WTC11 (cell line): ENCODE data around the gene ANO9. TPM values are rescaled to one million over a fixed set of nuclear protein-coding genes. Genes with fewer than 3 reads are reported as not detected.

ENCODE experiments used
- ATAC-seq: fragments of 200-7000 bp; cut with Tn5 transposase; 2 replicates; pipeline ENCODE4 v1.10.0; 2021; ENCODE audit warnings: mild to moderate bottlenecking, moderate library complexity
- CTCF ChIA-PET: fragments of 300-600 bp; sonication (Branson Sonifier 250); formaldehyde crosslinking; loops from one replicate; lab custom pipeline; 2021; ENCODE audit warnings: antibody characterized with exemption; lab: Charles Lee
- POLR2A ChIA-PET: fragments of 350-600 bp; sonication (Branson Sonifier 250); formaldehyde crosslinking; loops from one replicate; lab custom pipeline; 2021; ENCODE audit warnings: antibody characterized with exemption; lab: Charles Lee
- DNase-seq: peaks from one replicate; pipeline ENCODE4 v3.0.0; 2021; ENCODE audit warnings: low spot score
- H3K27ac Mint-ChIP-seq: 2 replicates; pipeline ENCODE4 v1.8.0; 2021; ENCODE audit warnings: mixed read lengths
- H3K27me3 Mint-ChIP-seq: 2 replicates; pipeline ENCODE4 v1.8.0; 2021; ENCODE audit warnings: low read depth, mild to moderate bottlenecking, moderate library complexity, mixed read lengths
- H3K36me3 Mint-ChIP-seq: 2 replicates; pipeline ENCODE4 v1.8.0; 2021; ENCODE audit warnings: mixed read lengths
- H3K4me1 Mint-ChIP-seq: 2 replicates; pipeline ENCODE4 v1.8.0; 2022; ENCODE audit warnings: mixed read lengths
- H3K4me3 Mint-ChIP-seq: 2 replicates; pipeline ENCODE4 v1.8.0; 2021; ENCODE audit warnings: mild to moderate bottlenecking, moderate library complexity, mixed read lengths
- H3K9me3 Mint-ChIP-seq: 2 replicates; pipeline ENCODE4 v1.8.0; 2021; ENCODE audit warnings: mixed read lengths
- CBFB ChIP-seq: sonication (generic); formaldehyde crosslinking; IDR thresholded peaks from 2 replicates; pipeline ENCODE4 v1.8.1; 2022; ENCODE audit warnings: mild to moderate bottlenecking, low read depth, missing genetic modification reagents
- CREM ChIP-seq: sonication (generic); formaldehyde crosslinking; IDR thresholded peaks from 2 replicates; pipeline ENCODE4 v1.8.1; 2022; ENCODE audit warnings: mild to moderate bottlenecking, missing genetic modification reagents, moderate library complexity
- ETV6 ChIP-seq: sonication (generic); formaldehyde crosslinking; IDR thresholded peaks from 2 replicates; pipeline ENCODE4 v1.8.1; 2022; ENCODE audit warnings: mild to moderate bottlenecking, missing genetic modification reagents
- FOXP1 ChIP-seq: sonication (generic); formaldehyde crosslinking; IDR thresholded peaks from 2 replicates; pipeline ENCODE4 v1.8.0; 2022; ENCODE audit warnings: missing genetic modification reagents, mild to moderate bottlenecking, moderate library complexity, borderline replicate concordance
- GTF2I ChIP-seq: fragments of 250-450 bp; sonication (Bioruptor Pico); conservative IDR thresholded peaks from 2 replicates; pipeline ENCODE4 v1.4.0; 2021; ENCODE audit warnings: mild to moderate bottlenecking
- IRF2 ChIP-seq: sonication (generic); formaldehyde crosslinking; IDR thresholded peaks from 2 replicates; pipeline ENCODE4 v1.8.0; 2022; ENCODE audit warnings: low read depth, missing genetic modification reagents, borderline replicate concordance
- JAZF1 ChIP-seq: fragments of 250-450 bp; sonication (Bioruptor Pico); IDR thresholded peaks from 2 replicates; pipeline ENCODE4 v1.9.0; 2021; ENCODE audit warnings: moderate library complexity, mild to moderate bottlenecking, inconsistent platforms
- KAT7 ChIP-seq: sonication (generic); formaldehyde crosslinking; IDR thresholded peaks from 2 replicates; pipeline ENCODE4 v1.8.1; 2023; ENCODE audit warnings: missing genetic modification reagents, mild to moderate bottlenecking, borderline replicate concordance
- MAX ChIP-seq: sonication (generic); formaldehyde crosslinking; IDR thresholded peaks from 2 replicates; pipeline ENCODE4 v1.8.0; 2022; ENCODE audit warnings: mild to moderate bottlenecking, missing genetic modification reagents
- MYBL2 ChIP-seq: sonication (generic); formaldehyde crosslinking; IDR thresholded peaks from 2 replicates; pipeline ENCODE4 v1.8.1; 2023; ENCODE audit warnings: mild to moderate bottlenecking, moderate library complexity, missing genetic modification reagents
- NR2C2 ChIP-seq: sonication (generic); formaldehyde crosslinking; IDR thresholded peaks from 2 replicates; pipeline ENCODE4 v1.8.0; 2022; ENCODE audit warnings: mild to moderate bottlenecking, missing genetic modification reagents
- PRDM15 ChIP-seq: sonication (generic); formaldehyde crosslinking; IDR thresholded peaks from 2 replicates; pipeline ENCODE4 v1.8.0; 2022; ENCODE audit warnings: missing genetic modification reagents
- RELA ChIP-seq: sonication (generic); formaldehyde crosslinking; IDR thresholded peaks from 2 replicates; pipeline ENCODE4 v1.8.1; 2022; ENCODE audit warnings: missing genetic modification reagents, mild to moderate bottlenecking, borderline replicate concordance
- SP1 ChIP-seq: sonication (generic); formaldehyde crosslinking; conservative IDR thresholded peaks from 2 replicates; pipeline ENCODE4 v1.8.1; 2022; ENCODE audit warnings: missing genetic modification reagents
- ZNF121 ChIP-seq: sonication (generic); formaldehyde crosslinking; IDR thresholded peaks from 2 replicates; pipeline ENCODE4 v1.8.0; 2023; ENCODE audit warnings: missing genetic modification reagents
- ZNF281 ChIP-seq: sonication (generic); formaldehyde crosslinking; IDR thresholded peaks from 2 replicates; pipeline ENCODE4 v1.8.0; 2023; ENCODE audit warnings: mild to moderate bottlenecking, missing genetic modification reagents
- ZNF416 ChIP-seq: fragments of 250-450 bp; sonication (Bioruptor Pico); IDR thresholded peaks from 2 replicates; pipeline ENCODE4 v1.9.0; 2021; ENCODE audit warnings: mild to moderate bottlenecking, inconsistent platforms
- ZNF671 ChIP-seq: fragments of 250-450 bp; sonication (Bioruptor Pico); IDR thresholded peaks from 2 replicates; pipeline ENCODE4 v1.8.0; 2021; ENCODE audit warnings: mild to moderate bottlenecking
- total RNA-seq: library from RNA; stranded (reverse); gene quantifications from 3 replicates; pipeline ENCODE4 v1.2.3, GENCODE V29; 2021
- TF ChIP-seq, protein P1 (sequence below): fragments of 250-450 bp; sonication (Bioruptor Pico); IDR thresholded peaks from 2 replicates; pipeline ENCODE4 v1.9.0; 2021; ENCODE audit warnings: mild to moderate bottlenecking
- TF ChIP-seq, protein P2 (sequence below): sonication (generic); formaldehyde crosslinking; IDR thresholded peaks from 2 replicates; pipeline ENCODE4 v1.8.0; 2022; ENCODE audit warnings: mild to moderate bottlenecking, missing genetic modification reagents
- TF ChIP-seq, protein P3 (sequence below): sonication (generic); formaldehyde crosslinking; IDR thresholded peaks from 2 replicates; pipeline ENCODE4 v1.8.1; 2023; ENCODE audit warnings: mild to moderate bottlenecking, missing genetic modification reagents, moderate library complexity

ANO9 gene
- total RNA-seq, 1 experiment from 2014 or later, result 13.2 TPM

DNA sequence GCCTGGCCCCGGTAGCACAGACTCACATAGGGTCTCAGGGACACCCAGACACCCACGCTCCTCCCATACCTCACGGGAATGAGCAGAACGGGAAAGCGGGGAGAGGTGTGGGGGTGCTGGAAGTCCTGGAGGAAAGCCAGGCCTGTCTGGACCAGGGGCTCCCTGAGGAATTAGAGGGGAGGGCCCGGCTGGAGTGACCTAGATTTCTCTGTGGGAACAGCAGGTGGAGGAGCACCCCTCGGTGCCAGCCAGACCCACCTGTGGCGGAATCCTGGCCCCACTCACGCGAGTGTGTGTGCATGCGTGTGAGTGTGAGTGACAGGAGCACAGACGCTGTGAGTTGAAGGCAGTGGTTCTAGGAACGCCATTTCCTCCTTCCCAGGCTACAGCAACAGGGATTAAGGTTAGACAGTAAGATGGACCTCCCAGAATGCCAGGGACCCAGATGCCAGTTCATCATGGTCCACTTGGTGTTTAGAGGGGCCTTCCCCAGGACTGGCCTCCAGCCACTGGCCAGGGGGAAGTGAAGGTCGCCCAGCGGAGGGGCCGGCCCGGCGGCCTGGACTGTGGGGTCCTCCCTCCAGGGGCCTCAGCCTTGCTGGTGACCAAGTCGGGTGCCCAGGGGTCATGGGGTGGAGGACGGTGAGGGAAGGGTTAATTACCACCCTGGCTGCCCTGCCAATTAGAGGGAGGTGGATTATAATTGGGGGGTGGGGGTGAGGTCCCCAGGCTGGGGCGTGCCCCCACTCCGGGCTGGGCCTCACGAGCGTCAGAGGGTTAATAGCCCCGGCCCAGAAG, 46.8 kb downstream of the ANO9 start:
- TF ChIP-seq CBFB (CRISPR knock-in tag) (no peak), ZNF416 (CRISPR knock-in tag) (no peak), KAT7 (CRISPR knock-in tag) (no peak), ZNF121 (CRISPR knock-in tag) (no peak), CREM (CRISPR knock-in tag) (no peak), IRF2 (CRISPR knock-in tag) (no peak)
- TF ChIP-seq, protein P1, sequence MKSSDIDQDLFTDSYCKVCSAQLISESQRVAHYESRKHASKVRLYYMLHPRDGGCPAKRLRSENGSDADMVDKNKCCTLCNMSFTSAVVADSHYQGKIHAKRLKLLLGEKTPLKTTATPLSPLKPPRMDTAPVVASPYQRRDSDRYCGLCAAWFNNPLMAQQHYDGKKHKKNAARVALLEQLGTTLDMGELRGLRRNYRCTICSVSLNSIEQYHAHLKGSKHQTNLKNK, result no peak
- peak overlapping the region; percentile 63 for H3K4me3 Mint-ChIP-seq
- no peak for DNase-seq
- ChIA-PET POLR2A (interaction anchor here (0.9 kb wide), 1 partner anchor 9 kb away, joined by 3 read pairs; no protein-coding TSS in a partner anchor), CTCF (interaction anchor here (0.8 to 1.1 kb wide), 2 partner anchors 22 to 53 kb away, joined by 3 to 6 read pairs; no protein-coding TSS in a partner anchor)
- peaks cover 11% of the 10 kb centered on the region for H3K36me3 Mint-ChIP-seq
- no peak for ATAC-seq
- peaks cover 8% of the 10 kb centered on the region for H3K27me3 Mint-ChIP-seq
- H3K4me1 Mint-ChIP-seq, result peaks cover 6% of the 10 kb centered on the region
- H3K27ac Mint-ChIP-seq, result 0 out of 2 replicates have a peak overlapping the region, but pooled peaks have one; percentile 72
- peaks cover 3% of the 10 kb centered on the region; the same call in 1 of the 2 replicates for H3K9me3 Mint-ChIP-seq

DNA sequence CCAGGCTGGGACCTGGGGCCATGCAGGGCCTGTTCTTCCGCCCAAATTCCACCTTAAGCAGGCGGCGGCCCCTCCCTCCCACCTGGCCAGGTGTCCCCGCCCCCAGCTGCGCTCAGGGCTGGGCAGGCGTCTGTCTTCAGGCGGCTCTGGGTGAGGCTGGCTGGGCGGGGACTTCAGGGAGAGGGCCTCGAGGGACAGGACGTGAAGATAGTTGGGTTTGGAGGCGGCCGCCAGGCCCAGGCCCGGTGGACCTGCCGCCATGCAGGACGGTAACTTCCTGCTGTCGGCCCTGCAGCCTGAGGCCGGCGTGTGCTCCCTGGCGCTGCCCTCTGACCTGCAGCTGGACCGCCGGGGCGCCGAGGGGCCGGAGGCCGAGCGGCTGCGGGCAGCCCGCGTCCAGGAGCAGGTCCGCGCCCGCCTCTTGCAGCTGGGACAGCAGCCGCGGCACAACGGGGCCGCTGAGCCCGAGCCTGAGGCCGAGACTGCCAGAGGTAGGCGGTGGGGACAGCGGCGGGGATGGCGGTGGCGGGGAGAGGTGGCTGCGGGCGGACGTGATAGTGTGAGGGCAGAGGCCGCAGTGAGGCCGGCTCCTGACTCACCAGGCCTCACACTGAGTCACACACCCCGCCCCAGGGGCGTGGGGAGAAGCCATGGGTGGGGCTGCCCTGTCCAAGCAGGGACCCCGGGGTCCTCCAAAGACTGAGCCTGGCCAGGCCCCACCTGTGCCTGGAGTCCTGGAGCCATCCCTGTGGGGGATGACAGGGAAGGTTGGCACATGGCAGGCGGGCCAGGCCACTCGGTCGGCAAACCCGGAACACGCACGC, 47.6 kb downstream of the ANO9 start, which contains the start of gene PKP3:
Gene PKP3 (plus strand): TSS at position 176 of the 824 bp plus-strand sequence. CDS start 84 bp downstream, at position 260.
- DNase-seq (peak; percentile 75), ATAC-seq (peak; percentile 67)
- ChIA-PET CTCF (interaction anchor here (0.5 to 1.1 kb wide), 4 partner anchors 23 to 157 kb away, joined by 3 to 8 read pairs (median 4); no protein-coding TSS in a partner anchor), POLR2A (interaction anchor here (0.6 to 1.0 kb wide), 4 partner anchors 10 to 143 kb away, joined by 3 to 4 read pairs (median 3); partner anchors contain the start of gene LRRC56)
- peak within 1 kb of the TSS; percentile 63 for H3K4me3 Mint-ChIP-seq
- H3K4me1 Mint-ChIP-seq, result peaks cover 6% of the 10 kb centered on the region
- 0 out of 2 replicates have a peak, but pooled peaks cover 2% of the 10 kb centered on the region for H3K27me3 Mint-ChIP-seq
- H3K27ac Mint-ChIP-seq, result 0 out of 2 replicates have a peak within 1 kb of the TSS, but pooled peaks have one; percentile 72
- peaks cover 8% of the 10 kb centered on the region for H3K36me3 Mint-ChIP-seq
- H3K9me3 Mint-ChIP-seq, result peaks cover 3% of the 10 kb centered on the region; the same call in 1 of the 2 replicates
- TF ChIP-seq NR2C2 (CRISPR knock-in tag) (no peak), ZNF671 (CRISPR knock-in tag) (no peak), MAX (CRISPR knock-in tag) (peak; percentile 55; the same call in 1 of the 2 replicates), FOXP1 (CRISPR knock-in tag) (peak; percentile 56; the same call in 1 of the 2 replicates), KAT7 (CRISPR knock-in tag) (no peak), PRDM15 (CRISPR knock-in tag) (no peak), CBFB (CRISPR knock-in tag) (no peak), MYBL2 (no peak), GTF2I (no peak), ETV6 (no peak), RELA (CRISPR knock-in tag) (no peak), ZNF281 (CRISPR knock-in tag) (no peak), SP1 (CRISPR knock-in tag) (0 out of 2 replicates have a peak, but pooled peaks have one; percentile 54), JAZF1 (no peak)
- TF ChIP-seq, protein P2, sequence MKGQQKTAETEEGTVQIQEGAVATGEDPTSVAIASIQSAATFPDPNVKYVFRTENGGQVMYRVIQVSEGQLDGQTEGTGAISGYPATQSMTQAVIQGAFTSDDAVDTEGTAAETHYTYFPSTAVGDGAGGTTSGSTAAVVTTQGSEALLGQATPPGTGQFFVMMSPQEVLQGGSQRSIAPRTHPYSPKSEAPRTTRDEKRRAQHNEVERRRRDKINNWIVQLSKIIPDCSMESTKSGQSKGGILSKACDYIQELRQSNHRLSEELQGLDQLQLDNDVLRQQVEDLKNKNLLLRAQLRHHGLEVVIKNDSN (CRISPR knock-in tag), result no peak
- TF ChIP-seq, protein P3, sequence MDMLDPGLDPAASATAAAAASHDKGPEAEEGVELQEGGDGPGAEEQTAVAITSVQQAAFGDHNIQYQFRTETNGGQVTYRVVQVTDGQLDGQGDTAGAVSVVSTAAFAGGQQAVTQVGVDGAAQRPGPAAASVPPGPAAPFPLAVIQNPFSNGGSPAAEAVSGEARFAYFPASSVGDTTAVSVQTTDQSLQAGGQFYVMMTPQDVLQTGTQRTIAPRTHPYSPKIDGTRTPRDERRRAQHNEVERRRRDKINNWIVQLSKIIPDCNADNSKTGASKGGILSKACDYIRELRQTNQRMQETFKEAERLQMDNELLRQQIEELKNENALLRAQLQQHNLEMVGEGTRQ (CRISPR knock-in tag), result no peak
